ENCODE results near the gene ZNRF3.

Gene ZNRF3

DNA sequence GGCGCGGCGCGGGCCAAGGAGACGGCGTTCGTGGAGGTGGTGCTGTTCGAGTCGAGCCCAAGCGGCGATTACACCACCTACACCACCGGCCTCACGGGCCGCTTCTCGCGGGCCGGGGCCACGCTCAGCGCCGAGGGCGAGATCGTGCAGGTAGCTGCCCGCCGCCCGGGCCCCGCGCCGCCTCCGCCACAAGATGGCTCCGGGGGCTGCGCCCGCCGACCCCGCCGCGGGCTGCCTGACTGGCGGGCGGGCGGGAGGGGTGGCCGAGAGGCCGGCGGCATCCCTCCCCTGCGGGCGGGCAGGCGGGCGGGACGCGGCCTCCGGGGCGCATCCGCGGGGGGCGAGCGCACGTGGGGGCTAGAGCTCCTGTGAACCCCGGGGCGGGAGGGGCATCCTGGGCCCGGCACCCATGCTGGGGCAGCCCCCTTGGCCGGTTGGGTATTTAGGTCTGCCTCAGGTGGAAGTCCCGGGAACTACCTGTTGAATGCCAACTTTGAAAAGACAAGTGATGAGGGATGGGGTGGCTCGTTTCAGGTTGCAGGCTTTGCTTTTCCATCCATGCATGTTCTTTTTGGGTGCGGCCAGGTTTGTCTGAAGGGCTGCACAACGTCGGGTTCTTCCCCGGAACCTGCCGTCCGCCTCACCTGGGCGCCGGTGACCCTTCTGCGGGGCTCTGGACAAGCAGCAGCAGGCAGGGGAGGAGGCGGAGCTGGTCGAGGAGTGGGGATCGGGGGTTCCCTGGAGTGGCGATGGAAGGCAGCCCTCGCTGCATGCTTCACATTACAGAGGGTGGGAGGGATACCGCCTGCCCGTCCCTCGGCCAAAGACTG, 760 bp downstream of the ZNRF3 start:
- in situ Hi-C loops (cut with HindIII; ENCODE audit: low sequenced_read_pairs): loop anchor here (10.0 kb wide), 1 partner anchor 121 kb away; no protein-coding TSS in a partner anchor

DNA sequence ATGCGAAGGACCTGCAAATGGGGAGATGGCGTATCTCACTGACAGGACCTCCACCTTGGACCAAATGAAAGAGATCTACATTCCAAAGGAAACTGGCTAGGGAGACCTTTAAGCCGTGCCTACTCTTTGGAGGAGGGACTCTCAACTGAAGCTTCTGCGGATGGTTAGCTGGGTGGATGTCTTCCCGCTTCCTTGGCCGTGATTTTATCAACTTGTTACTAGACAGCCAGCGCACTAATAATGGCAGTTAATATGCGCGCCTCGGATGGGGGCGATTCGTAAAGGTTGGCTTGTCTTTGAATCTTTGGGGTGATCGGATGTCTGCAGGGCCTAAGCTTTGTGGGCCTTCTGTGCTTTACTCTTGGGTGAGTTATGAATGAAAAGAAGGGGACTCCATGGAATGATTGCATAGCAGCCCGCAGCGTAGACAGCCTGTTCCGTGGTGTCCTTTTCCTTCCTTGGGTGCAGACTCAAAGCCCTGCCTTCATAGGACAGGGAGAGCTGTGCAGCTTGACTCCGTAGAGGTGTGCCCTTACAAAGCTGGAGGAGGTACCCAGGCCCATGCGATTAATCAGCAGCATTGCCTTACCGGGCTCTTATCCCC, 1.5 kb downstream of the ZNRF3 start:
- in situ Hi-C loops (cut with HindIII; ENCODE audit: low sequenced_read_pairs): loop anchor here (10.0 kb wide), 1 partner anchor 120 kb away; no protein-coding TSS in a partner anchor

DNA sequence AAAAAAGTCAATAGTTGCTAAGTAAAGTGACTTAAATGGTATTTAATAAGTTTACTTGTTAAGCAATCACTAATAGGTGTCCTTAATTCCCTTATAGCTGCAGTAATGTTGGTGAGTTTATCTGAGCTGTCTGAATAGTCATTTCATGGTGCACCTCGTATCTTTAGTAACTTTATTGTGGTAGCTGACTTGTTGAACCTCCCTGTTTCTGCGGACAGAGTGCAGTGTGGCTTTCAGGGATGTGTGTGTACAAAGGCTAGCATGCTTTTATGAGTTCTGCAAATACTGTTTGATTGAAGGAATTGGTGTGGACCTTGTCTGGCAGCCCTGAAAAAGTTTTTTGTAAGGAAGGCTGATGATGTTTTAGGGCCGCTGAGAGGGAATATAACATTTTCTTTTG, 2.6 kb downstream of the ZNRF3 start:
- in situ Hi-C loops (cut with HindIII; ENCODE audit: low sequenced_read_pairs): loop anchor here (10.0 kb wide), 1 partner anchor 119 kb away; no protein-coding TSS in a partner anchor

DNA sequence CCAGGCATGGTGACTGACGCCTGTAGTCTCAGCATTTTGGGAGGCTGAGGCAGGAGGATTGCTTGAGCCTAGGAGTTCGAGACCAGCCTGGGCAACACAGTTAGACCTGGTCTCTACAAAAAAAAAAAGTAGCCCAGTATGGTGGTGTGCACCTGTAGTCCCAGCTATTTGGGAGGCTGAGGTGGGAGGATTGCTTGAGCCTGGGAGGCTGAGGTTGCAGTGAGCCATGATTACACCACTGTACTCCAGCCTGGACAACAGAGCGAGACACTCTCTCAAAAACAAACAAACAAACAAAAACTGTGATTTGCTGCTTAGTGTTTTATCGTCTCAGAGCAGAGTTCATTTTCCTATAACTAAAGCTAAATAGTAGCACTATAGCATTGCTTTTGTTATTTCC, 3.3 kb downstream of the ZNRF3 start:
- in situ Hi-C loops (cut with HindIII; ENCODE audit: low sequenced_read_pairs): loop anchor here (10.0 kb wide), 1 partner anchor 118 kb away; no protein-coding TSS in a partner anchor

DNA sequence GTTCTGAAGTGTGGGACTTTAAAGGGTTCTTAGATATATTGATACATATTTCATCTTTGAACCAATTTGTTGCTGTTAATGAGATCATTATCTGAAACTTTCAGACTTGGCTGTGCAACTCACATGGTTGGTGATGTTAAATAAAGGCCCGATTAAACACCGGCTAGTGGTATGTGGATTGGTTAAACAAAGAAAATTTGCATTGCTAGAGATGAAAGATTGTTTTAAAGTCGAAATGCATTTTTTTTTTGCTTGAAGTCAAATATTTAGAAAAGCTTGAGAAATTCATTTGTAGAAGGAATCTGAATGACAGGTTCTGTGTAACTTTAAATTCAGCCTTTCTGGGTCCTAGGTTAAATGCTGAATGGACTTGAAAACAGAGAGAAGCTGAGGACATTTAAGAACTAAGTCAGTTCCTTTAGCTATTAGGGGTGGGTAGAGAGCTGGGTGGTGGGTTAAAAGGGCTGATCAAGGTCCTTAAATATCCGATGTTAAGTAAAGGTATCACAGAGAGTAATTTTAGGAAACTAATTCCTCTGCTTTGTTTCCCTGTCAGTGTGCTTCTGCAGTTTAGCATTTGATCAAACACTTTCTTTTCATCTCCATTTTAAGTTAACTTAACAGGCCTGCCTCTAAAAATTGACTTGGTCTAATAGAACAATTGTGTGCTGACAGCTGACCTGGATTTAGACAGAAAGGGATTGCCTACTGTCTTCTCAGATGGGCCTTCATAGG, 4.5 kb downstream of the ZNRF3 start:
- in situ Hi-C loops (cut with HindIII; ENCODE audit: low sequenced_read_pairs): loop anchor here (10.0 kb wide), 1 partner anchor 117 kb away; no protein-coding TSS in a partner anchor

DNA sequence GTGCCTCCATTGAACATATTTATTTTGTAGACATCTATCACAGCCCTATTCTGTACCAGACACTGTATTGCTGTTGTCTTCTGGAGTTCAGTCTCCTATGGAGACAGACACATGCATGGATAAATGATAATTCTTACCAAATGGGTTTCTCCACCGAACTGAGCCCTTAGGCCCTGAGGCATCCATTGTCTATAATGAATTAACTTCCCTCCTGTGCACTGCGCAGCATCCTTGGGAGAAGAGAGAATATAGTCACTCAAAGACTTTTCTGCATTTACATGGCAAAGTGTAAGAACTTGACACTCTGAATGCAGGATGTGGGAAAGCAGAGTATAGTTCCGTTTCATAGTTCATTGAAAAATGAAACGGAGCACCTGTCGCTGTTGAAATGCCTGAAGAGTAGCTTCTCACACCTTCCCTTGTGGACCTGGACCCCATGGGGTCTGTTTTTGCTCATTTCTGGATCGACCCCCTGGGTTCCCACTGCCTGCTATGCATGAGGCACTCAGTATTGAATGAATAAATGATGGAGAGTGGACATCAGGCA, 6.2 kb downstream of the ZNRF3 start:
- in situ Hi-C loops (cut with HindIII; ENCODE audit: low sequenced_read_pairs): loop anchor here (10.0 kb wide), 1 partner anchor 115 kb away; no protein-coding TSS in a partner anchor

DNA sequence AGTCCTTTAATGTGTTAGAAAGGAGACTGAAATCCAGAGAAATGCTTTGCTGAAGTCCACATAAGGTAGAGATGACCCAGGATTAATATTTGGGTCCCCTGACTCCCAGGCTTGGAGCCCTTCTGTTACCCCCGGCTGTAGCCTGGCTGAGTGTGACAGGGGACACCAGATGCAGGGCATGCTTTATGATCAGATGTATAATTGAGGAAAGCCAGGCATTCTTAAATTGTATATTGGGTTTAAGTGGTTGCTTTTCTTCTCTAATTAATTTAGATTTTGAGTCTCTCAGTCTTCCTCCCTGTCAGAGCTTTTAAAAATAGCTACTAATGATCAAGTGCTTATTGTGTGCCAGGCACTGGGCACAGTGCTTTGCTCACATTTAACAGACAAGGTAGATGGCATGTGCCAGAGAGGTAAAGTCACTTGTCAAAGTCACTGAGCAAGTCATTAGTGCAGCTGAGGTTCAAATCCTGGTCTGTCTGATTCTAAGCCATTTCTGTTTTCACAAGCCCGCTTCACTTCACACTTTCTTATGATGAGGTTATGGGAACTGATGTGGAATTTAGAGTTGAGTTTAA, 7.9 kb downstream of the ZNRF3 start:
- in situ Hi-C loops (cut with HindIII; ENCODE audit: low sequenced_read_pairs): no loop called here

DNA sequence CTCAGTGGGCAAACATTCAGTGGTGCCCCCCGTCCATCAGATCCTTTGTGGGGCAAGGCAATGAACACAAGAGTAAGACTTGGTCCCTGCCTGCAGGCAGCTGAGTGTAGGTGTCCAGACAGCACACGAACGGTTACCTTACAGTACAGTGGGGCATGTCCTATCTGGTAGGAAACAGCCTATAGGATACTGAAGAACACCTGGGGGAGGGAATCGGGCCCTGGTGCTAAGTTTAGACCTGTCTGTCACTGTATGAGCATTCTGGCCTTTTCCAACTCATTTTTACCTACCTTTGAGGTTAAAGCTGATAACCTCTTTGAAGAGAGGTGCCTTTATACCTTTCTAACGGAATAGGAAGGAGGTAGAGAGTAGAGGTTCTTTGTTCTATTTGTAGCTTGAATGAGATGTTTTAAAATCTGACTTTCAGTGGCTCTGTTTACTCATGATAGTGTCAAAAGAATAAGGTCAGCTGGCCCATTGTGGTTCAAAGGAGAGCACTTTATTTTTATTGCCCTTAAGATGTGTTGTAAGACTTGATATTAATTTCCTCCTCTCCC, 8.9 kb downstream of the ZNRF3 start:
- in situ Hi-C loops (cut with HindIII; ENCODE audit: low sequenced_read_pairs): no loop called here

DNA sequence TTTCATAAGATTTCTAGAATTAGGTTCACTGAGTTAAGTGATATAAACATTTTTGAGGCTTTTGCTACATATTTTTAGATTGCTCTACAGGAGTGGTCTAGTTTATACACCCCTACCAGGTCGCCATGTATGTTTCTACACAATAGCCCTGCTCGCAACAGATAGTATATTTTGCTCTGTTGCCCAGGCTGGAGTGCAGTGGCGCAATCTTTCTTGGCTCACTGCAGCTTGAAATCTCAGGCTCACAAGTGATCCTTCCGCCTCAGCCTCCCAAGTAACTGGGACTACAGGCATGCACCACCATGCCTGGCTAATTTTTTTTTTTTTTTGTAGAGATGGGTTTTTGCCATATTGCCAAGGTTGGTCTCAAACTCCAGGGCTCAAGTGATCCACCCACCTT, 10.4 kb downstream of the ZNRF3 start:
- in situ Hi-C loops (cut with HindIII; ENCODE audit: low sequenced_read_pairs): no loop called here

DNA sequence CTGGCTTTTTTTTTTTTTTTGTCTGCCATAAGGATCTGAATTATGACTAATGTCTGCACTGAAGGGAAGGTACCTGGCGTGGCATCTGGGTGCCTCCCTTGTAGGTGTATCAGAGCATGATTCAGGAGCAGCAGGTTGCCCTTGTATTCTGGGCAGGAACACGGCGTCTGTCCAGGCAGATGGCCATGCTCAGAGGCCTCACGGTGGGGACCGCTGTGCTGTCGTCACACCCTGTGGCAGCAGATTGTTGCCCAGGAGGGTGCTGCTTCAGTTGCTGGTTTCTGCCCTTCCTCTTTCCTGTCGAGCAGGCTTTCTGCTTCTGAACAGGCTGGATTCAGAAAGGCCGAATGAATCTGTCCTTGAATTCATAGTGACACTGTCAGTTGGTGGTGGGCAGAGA, 11.0 kb downstream of the ZNRF3 start:
- in situ Hi-C loops (cut with HindIII; ENCODE audit: low sequenced_read_pairs): no loop called here

DNA sequence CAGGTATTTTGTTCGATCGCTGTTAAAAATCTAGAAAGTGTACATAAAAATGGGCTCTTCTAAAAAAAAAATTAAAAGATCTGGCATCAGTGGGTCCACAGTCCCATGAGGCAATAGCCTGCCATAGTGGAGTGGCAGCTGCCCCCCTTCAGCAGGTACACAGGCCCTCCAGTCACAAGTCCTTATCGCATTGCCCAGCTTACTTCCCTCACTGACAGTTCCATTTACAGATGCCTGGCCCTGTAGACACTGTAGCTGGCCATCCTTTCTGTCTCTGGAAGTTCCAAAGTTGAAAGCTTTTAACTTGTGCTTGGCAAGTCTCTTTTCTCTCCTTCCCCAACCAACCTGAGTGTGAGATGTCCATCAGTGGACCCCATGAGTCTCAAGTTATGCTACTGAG, 11.4 kb downstream of the ZNRF3 start:
- in situ Hi-C loops (cut with HindIII; ENCODE audit: low sequenced_read_pairs): no loop called here

DNA sequence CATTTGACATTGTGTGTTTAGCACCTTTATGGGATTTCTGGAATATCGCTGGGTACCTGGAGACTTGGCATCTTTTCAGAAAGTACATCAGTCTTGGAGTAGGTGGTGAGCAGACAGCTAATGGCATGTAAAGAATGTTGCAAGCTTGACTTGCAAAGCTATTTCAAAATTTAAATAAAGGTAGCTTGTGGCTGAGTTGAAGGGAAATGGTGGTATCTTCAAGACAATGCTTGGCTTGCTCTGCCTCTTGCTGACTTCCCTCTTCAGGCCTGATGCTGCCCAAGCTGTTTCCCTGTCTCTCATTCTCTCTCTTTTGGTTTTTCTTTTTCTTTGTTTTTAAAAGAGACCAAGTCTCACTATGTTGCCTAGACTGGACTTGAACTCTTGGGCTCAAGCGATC, 13.2 kb downstream of the ZNRF3 start:
- in situ Hi-C loops (cut with HindIII; ENCODE audit: low sequenced_read_pairs): no loop called here

DNA sequence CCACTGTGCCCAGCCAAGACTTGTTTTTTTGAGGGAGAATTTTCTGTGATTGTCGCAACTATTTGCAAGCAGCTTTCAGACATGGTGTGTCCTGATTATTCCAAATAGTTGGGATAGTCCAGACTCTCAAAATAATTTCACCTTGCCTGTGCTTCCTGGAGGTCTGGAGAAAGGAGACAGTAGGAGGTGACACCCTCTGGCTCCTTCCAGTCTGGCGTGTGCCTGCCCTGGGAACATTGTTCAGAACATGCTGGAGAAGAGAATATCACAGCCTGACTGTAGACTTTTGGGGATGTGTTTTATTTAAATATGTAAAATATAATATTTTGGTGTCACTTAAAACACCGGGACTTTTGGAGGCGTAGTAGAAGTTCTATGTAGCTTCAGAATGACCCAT, 14.9 kb downstream of the ZNRF3 start:
- in situ Hi-C loops (cut with HindIII; ENCODE audit: low sequenced_read_pairs): no loop called here

DNA sequence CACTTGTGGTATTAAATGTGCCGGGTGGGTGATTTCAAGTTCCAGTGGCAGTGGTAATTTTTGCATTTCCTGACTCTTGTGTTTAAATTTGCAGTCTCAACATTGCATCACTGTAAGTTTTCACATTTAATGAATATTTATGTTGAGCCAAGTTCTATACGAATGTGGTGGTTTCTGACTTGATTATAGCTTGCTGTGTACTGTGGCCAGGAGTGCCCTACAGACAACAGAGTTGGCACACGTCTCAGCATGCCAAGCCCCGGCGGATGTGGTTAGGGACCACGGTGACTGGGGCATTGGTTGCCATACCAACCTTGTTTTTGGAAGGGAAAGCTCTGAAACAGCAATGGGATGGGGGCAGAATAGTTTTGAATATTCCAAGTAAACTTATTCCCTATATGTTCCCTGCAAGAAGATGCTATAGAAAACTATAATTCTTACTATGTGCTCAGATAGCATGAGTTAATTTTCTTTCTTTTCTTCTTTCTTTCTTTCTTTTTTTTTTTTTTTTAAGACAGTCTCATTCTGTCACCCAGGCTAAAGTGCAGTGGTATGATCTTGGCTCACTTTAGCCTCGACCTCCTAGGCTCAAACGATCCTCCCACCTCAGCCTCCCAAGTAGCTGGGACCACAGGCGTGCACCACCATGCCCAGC, 16.0 kb downstream of the ZNRF3 start:
- in situ Hi-C loops (cut with HindIII; ENCODE audit: low sequenced_read_pairs): no loop called here

DNA sequence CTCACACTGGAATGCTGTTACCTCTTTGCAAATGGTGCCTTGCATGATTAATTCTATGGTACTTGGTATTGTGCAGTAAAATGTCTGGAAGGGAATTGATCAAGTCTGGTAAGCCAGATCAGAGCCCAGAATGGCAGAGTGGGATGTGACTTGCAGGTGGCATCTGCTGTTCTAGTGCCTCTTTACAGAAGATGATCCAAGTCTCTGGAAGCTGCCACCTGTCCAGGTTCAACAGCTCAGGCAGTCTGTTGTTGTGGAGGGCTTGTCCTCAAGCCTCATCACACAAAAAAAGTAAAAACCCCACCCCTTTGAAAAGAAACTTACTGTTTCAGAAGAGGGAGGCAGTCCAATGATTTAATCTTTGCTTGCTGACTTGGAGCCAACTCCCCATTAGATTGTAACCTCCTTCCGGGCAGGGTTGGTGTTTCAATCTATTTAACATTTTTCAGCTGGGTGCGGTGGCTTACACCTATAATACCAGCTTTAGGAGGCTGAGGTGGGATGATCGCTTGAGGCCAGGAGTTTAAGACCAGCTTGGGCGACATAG, 17.1 kb downstream of the ZNRF3 start:
- in situ Hi-C loops (cut with HindIII; ENCODE audit: low sequenced_read_pairs): no loop called here

DNA sequence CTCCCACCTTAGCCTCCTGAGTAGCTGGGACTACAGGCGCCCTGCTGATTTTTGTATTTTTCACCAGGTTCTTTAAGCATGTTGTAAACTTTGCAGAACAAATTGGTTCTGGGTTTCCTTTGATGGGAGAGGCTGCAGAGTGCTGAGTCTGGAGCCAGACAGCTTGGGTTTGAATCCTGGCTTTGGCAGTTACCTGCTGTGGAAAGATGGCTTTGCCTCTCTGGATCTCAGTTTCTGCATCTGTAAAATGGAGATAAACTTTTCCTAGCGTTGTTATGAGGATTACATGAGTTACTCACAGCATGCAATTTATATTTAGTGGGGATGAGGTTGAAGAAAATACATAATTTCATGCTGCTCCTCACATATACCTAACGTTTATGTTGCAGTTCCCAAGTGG, 19.1 kb downstream of the ZNRF3 start:
- in situ Hi-C loops (cut with HindIII; ENCODE audit: low sequenced_read_pairs): no loop called here

DNA sequence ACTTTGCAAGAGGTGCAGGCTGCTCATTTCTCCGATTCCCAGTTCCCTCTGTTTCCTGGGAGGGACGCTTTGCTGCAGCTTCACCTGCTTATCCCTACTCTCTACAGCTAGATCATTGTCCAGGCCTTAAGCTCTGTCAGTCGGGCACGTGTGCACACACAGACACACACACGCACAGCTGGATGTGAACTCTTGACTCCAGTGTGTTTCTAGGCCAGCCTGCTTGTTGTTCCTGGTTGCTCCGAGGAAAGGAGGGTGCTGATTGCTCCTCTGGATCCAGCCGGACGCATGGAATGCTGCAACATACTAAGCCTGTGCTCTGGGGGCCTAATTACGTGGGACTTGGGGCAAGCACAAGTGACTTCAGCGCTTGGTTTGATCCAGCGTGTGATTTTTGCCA, 19.7 kb downstream of the ZNRF3 start:
- in situ Hi-C loops (cut with HindIII; ENCODE audit: low sequenced_read_pairs): no loop called here

DNA sequence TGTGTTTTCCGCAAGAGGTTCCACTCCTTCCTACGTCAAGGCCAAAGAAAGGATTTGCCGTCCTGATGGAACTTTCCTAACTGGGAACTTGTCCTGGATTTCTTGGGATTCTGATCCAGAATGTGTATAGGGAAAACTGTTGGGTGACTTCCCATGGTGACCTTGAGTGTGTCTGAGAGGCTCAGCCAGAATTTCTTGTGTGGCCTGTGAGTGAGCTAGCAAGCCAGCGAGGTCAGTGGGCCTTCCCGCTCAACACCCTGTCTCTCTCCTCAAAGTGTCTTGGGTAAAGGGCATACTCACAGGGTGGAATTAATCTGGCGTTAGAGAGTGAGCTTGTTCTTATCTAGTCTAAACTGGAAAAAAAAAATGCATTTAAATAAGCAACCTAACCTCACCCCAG, 20.4 kb downstream of the ZNRF3 start:
- in situ Hi-C loops (cut with HindIII; ENCODE audit: low sequenced_read_pairs): no loop called here

DNA sequence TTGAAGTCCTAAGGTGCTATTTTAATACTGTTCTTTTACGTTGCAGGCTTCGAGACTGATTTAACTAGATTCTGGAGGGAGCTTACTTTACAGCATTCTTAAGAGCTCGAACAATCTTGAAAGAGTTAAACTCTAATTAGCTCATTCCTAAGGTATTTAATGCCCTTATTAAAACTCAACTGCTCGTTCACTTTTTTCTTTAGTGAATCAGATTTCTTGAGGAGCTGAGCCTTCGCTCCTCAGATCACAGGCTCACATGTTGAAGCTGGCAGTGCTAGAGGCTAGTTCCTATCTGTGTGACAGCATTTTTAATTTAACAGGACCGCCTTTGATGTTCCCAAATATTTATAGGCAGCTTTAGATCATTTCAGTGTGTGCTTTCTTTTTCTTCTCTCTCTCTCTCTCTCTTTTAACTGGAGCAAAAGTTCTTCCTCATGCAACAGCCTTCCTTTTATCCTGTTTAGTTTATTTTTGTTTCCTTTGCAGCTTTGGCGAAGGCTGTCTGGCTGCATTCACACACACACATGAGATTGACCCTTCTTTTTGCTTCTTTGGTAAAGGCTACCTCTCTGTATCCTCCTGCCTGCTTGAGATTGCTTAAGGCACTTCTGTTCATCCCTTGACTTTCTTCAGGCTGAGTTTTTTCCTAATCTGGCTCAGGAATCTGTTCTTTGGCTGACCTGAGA, 21.0 kb downstream of the ZNRF3 start:
- in situ Hi-C loops (cut with HindIII; ENCODE audit: low sequenced_read_pairs): no loop called here
